GM12891 (cell line): ENCODE results near the gene CBX6.

ENCODE experiments used
- PAX5 ChIP-seq: IDR thresholded peaks from 2 replicates; pipeline ENCODE4 v1.6.1; 2011; ENCODE audit warnings: low read length, moderate library complexity, mild to moderate bottlenecking; ENCODE audit not compliant: insufficient read depth, severe bottlenecking
- POLR2A ChIP-seq: IDR thresholded peaks from 2 replicates; pipeline ENCODE4 v1.6.1; 2011; ENCODE audit warnings: low read depth, low read length, control low read depth
- POLR2AphosphoS5 ChIP-seq: IDR thresholded peaks from 2 replicates; pipeline ENCODE4 v1.6.1; 2011; ENCODE audit warnings: low read depth, low read length, control low read depth
- SPI1 ChIP-seq: IDR thresholded peaks from 2 replicates; pipeline ENCODE4 v1.6.1; 2011; ENCODE audit warnings: low read depth, low read length, control low read depth
- TAF1 ChIP-seq: IDR thresholded peaks from 2 replicates; pipeline ENCODE4 v1.6.1; 2011; ENCODE audit warnings: low read depth, low read length, control low read depth

DNA sequence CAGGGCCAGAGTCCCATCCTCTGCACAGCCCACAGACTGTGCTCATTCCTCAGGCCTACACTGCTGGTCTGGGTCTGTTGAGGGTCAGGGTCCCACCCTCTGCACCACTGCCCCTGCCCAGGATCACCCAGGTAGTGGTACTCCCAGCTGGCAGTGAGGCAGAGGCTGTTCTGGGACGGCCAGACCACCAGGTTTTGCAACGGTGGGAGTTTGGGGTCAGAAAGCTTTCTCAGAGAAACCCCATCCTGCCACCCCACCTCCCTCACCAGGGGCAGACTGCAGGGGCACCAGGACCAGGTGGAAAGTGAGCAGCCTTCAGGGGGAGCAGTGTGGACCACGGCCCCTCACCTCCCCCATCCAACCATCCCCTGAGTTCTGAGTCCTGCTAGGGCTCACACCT, 39.0 kb downstream of the CBX6 start:
- TF ChIP-seq POLR2AphosphoS5 (no peak), POLR2A (no peak), PAX5 (no peak), TAF1 (no peak), SPI1 (no peak)
